Pancreas (tissue), 10 donors: ENCODE data around the gene ATF2. TPM values are rescaled to one million over a fixed set of nuclear protein-coding genes. Genes with fewer than 3 reads are reported as not detected.

Experiments used
- ATAC-seq, 4 donors: fragments of 200-7000 bp; cut with Tn5 transposase; one replicate each; pipeline versions ENCODE4 v1.8.0 to v1.9.1; 2020; ENCODE audit warnings: mild to moderate bottlenecking in 4 of 4, moderate library complexity in 4 of 4
- DNase-seq, 6 donors: peaks; one replicate each; pipeline ENCODE4 v3.0.0-alpha.2; 2020
- FAIRE-seq: peaks from 2 replicates; lab custom pipeline; 2012; peaks lifted over from hg19 to GRCh38; lab: Jason Lieb, UNC
- H3K27ac ChIP-seq, 4 donors: fragments of 200-600 bp; sonication (generic); 1 replicate in 3 of 4; 2 replicates in 1 of 4; pipeline versions ENCODE4 v1.5.0 to v1.8.0; 2020
- H3K27me3 ChIP-seq, 4 donors: fragments of 200-600 bp; one replicate each; pipeline ENCODE4 v1.8.0; 2021
- H3K36me3 ChIP-seq, 3 donors: fragments of 200-600 bp; sonication (generic) in 1 of 3; one replicate each; pipeline versions ENCODE4 v1.5.0 to v1.8.0; 2020 to 2021
- H3K4me1 ChIP-seq, 3 donors: fragments of 200-600 bp; one replicate each; pipeline ENCODE4 v1.8.0; 2021
- H3K4me3 ChIP-seq, 4 donors: fragments of 200-600 bp; sonication (generic) in 2 of 4; one replicate each; pipeline versions ENCODE4 v1.5.0 to v1.8.0; 2020 to 2021
- H3K9me3 ChIP-seq, 4 donors: fragments of 200-600 bp; one replicate each; pipeline ENCODE4 v1.8.0; 2021
- WGBS, 2 donors: extraction: QIAGEN DNeasy Blood & Tissue Kit; methylation state at CpG; one replicate each; pipeline ENCODE4 v1.1.7; 2013; 5-methylcytosine and 5-hydroxymethylcytosine counted together
- intact Hi-C, 3 donors: fragments of 100-400 bp; cut with DNase I; formaldehyde crosslinking; loops; one replicate each; pipeline versions ENCODE4 v1.11.1 to v1.14.2; 2022
- polyA plus RNA-seq, 2 donors: library from polyadenylated mRNA; stranded (reverse); fragments of 200-250 nt; gene quantifications; one replicate each; pipeline ENCODE4 v1.2.3, GENCODE V29; 2013
- total RNA-seq, 6 donors: library from RNA; stranded (reverse); fragmentation: NEBNext Ultra II Directional in 4 of 6; extraction: Animal tissue kit (Norgen Biotek cat#: 25700) in 4 of 6; gene quantifications; one replicate each; pipeline versions ENCODE4 v1.2.1 to v1.2.4, GENCODE V29; 2021 to 2023
- TF ChIP-seq, protein P1 (sequence below), 4 donors: fragments of 200-600 bp; sonication (generic) in 3 of 4; IDR thresholded peaks; one replicate each; pipeline versions ENCODE4 v1.5.0 to v1.8.0; 2021; ENCODE audit warnings: antibody characterized with exemption in 4 of 4
- donor health status: healthy with polysubstance abuse.
- donor health status: DM: no; HTN: no; CAD: no; lungs with moderate emphysema.
- donor health status: DM: no; HTN: no; CAD: no.
- donor health status: control.
- donor health status: control.
- donor health status: Bipolar disorder and iron deficiency.
- donor health status: DM: yes; HTN: yes; CAD: no.
- donor health status: DM: no; HTN: no; CAD: no.
- donor health status: DM: no; HTN: no; CAD: no.
- donor health status: DM: yes; HTN: yes; CAD: no.

Gene ATF2
- 10 to 100 TPM; 18.0 to 36.1 (median 24.7) TPM for total RNA-seq
- 10 to 100 TPM in 1 of 2 donors, 1 to 10 TPM in 1; 7.9 to 14.0 TPM for polyA plus RNA-seq

GRCh38 chr2:175167792-175168563 is at the start of gene ATF2:
Gene ATF2 (minus strand): TSS chr2:175168203. CDS start chr2:175136443, 31,760 bp downstream.
- peak; percentile 93 to 100 (median 99) for DNase-seq
- Histone ChIP-seq H3K36me3 (no peaks in the 10 kb centered on the region), H3K4me3 (peak within 1 kb of the TSS; percentile 61 to 94 (median 91)), H3K9me3 (no peaks in the 10 kb centered on the region), H3K27ac (peak within 1 kb of the TSS; percentile 81 to 94 (median 90)), H3K27me3 (no peaks in the 10 kb centered on the region), H3K4me1 (peaks cover 0 to 23% (median 14%) of the 10 kb centered on the region in 3 donors)
- WGBS, 2 donors: 0% methylated on average over 50 to 56 of the region's 56 CpGs
- TF ChIP-seq, protein P1, sequence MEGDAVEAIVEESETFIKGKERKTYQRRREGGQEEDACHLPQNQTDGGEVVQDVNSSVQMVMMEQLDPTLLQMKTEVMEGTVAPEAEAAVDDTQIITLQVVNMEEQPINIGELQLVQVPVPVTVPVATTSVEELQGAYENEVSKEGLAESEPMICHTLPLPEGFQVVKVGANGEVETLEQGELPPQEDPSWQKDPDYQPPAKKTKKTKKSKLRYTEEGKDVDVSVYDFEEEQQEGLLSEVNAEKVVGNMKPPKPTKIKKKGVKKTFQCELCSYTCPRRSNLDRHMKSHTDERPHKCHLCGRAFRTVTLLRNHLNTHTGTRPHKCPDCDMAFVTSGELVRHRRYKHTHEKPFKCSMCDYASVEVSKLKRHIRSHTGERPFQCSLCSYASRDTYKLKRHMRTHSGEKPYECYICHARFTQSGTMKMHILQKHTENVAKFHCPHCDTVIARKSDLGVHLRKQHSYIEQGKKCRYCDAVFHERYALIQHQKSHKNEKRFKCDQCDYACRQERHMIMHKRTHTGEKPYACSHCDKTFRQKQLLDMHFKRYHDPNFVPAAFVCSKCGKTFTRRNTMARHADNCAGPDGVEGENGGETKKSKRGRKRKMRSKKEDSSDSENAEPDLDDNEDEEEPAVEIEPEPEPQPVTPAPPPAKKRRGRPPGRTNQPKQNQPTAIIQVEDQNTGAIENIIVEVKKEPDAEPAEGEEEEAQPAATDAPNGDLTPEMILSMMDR (IDR thresholded peaks at IDR 0.05): no peak
- peak; percentile 94 to 98 (median 95) for ATAC-seq
- peak; percentile 98 for FAIRE-seq
- intact Hi-C loops: no loop called here

- Histone ChIP-seq H3K27ac (no peak overlapping the region), H3K36me3 (no peaks in the 10 kb centered on the region), H3K9me3 (no peaks in the 10 kb centered on the region), H3K4me3 (no peak overlapping the region), H3K4me1 (no peaks in the 10 kb centered on the region), H3K27me3 (no peaks in the 10 kb centered on the region)
- WGBS, 2 donors: 60 to 62% methylated on average over 6 of the region's 6 CpGs
- ATAC-seq (peak; percentile 64 to 82 (median 74)), DNase-seq (peak; percentile 29 to 81 (median 74)), FAIRE-seq (no peak)
- intact Hi-C loops: no loop called here
- TF ChIP-seq, protein P1 (IDR thresholded peaks at IDR 0.05): no peak
These were observed 39.9 kb upstream of the ATF2 start for GRCh38 chr2:175207741-175208438.

GRCh38 chr2:175206866-175207265 is 38.9 kb upstream of the ATF2 start:
- TF ChIP-seq, protein P1 (IDR thresholded peaks at IDR 0.05): no peak
- WGBS, 2 donors: 75 to 76% methylated on average over 3 of the region's 3 CpGs
- H3K4me3 ChIP-seq: no peak overlapping the region
- no peaks in the 10 kb centered on the region for H3K4me1 ChIP-seq
- no peaks in the 10 kb centered on the region for H3K9me3 ChIP-seq
- DNase-seq (no peak), FAIRE-seq (no peak), ATAC-seq (no peak)
- H3K27me3 ChIP-seq: peaks cover 0 to 4% (median 0%) of the 10 kb centered on the region in 4 donors
- intact Hi-C loops: no loop called here
- no peak overlapping the region for H3K27ac ChIP-seq
- H3K36me3 ChIP-seq: no peaks in the 10 kb centered on the region

GRCh38 chr2:175205523-175205922 is 37.5 kb upstream of the ATF2 start:
- H3K4me3 ChIP-seq: no peak overlapping the region
- H3K4me1 ChIP-seq: no peaks in the 10 kb centered on the region
- DNase-seq (no peak), ATAC-seq (no peak), FAIRE-seq (no peak)
- intact Hi-C loops: no loop called here
- TF ChIP-seq, protein P1 (IDR thresholded peaks at IDR 0.05): no peak
- no peaks in the 10 kb centered on the region for H3K36me3 ChIP-seq
- 82 to 87% methylated on average over 3 of the region's 3 CpGs for WGBS, 2 donors
- no peak overlapping the region for H3K27ac ChIP-seq
- H3K27me3 ChIP-seq: peaks cover 0 to 4% (median 0%) of the 10 kb centered on the region in 4 donors
- no peaks in the 10 kb centered on the region for H3K9me3 ChIP-seq
